A673 (cell line): ENCODE data around the gene SDS. TPM values are rescaled to one million over a fixed set of nuclear protein-coding genes. Genes with fewer than 3 reads are reported as not detected.

ENCODE experiments used
- BruUV-seq: library from RNA; stranded (reverse); fragments of 400-500 nt; replicated peaks from 2 replicates; lab custom pipeline; 2021; lab: Mats Ljungman, UMichigan
- CTCF ChIA-PET: fragments of 300-600 bp; sonication (Branson Sonifier 250); formaldehyde crosslinking; loops from one replicate; lab custom pipeline; 2022; ENCODE audit warnings: antibody characterized with exemption; lab: Charles Lee
- POLR2A ChIA-PET: fragments of 300-600 bp; sonication (Branson Sonifier 250); formaldehyde crosslinking; loops from one replicate; lab custom pipeline; 2022; ENCODE audit warnings: antibody characterized with exemption; ENCODE audit not compliant: low non-redundant PET; lab: Charles Lee
- DNase-seq: peaks from one replicate; pipeline ENCODE4 v3.0.0-alpha.2; 2015; ENCODE audit warnings: low spot score
- H3K27ac ChIP-seq: fragments of 200-600 bp; sonication (generic); 2 replicates; pipeline ENCODE4 v1.5.1; 2016; ENCODE audit warnings: mixed run types, low read depth, mild to moderate bottlenecking, mixed read lengths, antibody characterized with exemption, low read length; ENCODE audit not compliant: poor library complexity, severe bottlenecking
- H3K27me3 ChIP-seq: fragments of 200-600 bp; sonication (generic); replicated peaks from 2 replicates; pipeline ENCODE4 v1.6.1; 2017; ENCODE audit warnings: mixed run types, low read depth, mild to moderate bottlenecking, mixed read lengths, antibody characterized with exemption, low read length; ENCODE audit not compliant: insufficient read depth, poor library complexity
- H3K36me3 ChIP-seq: fragments of 200-600 bp; sonication (generic); 2 replicates; pipeline ENCODE4 v1.6.1; 2016; ENCODE audit warnings: mixed run types, mild to moderate bottlenecking, mixed read lengths, antibody characterized with exemption, low read length; ENCODE audit not compliant: insufficient read depth, poor library complexity, severe bottlenecking
- H3K4me1 ChIP-seq: fragments of 200-600 bp; sonication (generic); 2 replicates; pipeline ENCODE4 v1.6.1; 2017; ENCODE audit warnings: mixed run types, mild to moderate bottlenecking, mixed read lengths, antibody characterized with exemption, low read length; ENCODE audit not compliant: insufficient read depth, poor library complexity, severe bottlenecking
- H3K4me3 ChIP-seq: fragments of 200-600 bp; sonication (generic); 2 replicates; pipeline ENCODE4 v1.5.1; 2016; ENCODE audit warnings: low read depth, mixed run types, mild to moderate bottlenecking, mixed read lengths, low read length; ENCODE audit not compliant: poor library complexity, severe bottlenecking
- H3K9me3 ChIP-seq: fragments of 200-600 bp; sonication (generic); 2 replicates; pipeline ENCODE4 v1.6.1; 2016; ENCODE audit warnings: mixed run types, low read depth, mild to moderate bottlenecking, mixed read lengths, antibody characterized with exemption, low read length; ENCODE audit not compliant: poor library complexity, severe bottlenecking
- CTCF ChIP-seq: fragments of 300-800, 200-600 bp; sonication (generic); conservative IDR thresholded peaks from 2 replicates; pipeline ENCODE4 v1.5.1; 2017; ENCODE audit warnings: low read depth, mild to moderate bottlenecking, antibody characterized with exemption, low read length, moderate library complexity, mixed read lengths
- EZH2 ChIP-seq: fragments of 200-600 bp; sonication (generic); IDR thresholded peaks from 2 replicates; pipeline ENCODE4 v1.6.1; 2017; ENCODE audit warnings: borderline replicate concordance, low read depth, mild to moderate bottlenecking, mixed read lengths, antibody characterized with exemption, low read length; ENCODE audit not compliant: poor library complexity, severe bottlenecking
- intact Hi-C: fragments of 100-400 bp; cut with micrococcal nuclease; formaldehyde crosslinking; loops from one replicate; pipeline ENCODE4 v1.10.0; 2022; ENCODE audit not compliant: unreplicated experiment
- total RNA-seq: library from RNA; stranded (reverse); gene quantifications from 2 replicates; pipeline ENCODE4 v1.2.3, GENCODE V29; 2021

The SDS gene
- total RNA-seq, 1 experiment from 2014 or later: not detected

GRCh38 chr12:113396200-113396599 is 7.5 kb downstream of the SDS start:
- H3K27ac ChIP-seq: no peak overlapping the region
- no peaks in the 10 kb centered on the region for H3K36me3 ChIP-seq
- no TSS peak for BruUV-seq
- H3K9me3 ChIP-seq: no peaks in the 10 kb centered on the region
- no peak overlapping the region for H3K4me3 ChIP-seq
- no peaks in the 10 kb centered on the region for H3K4me1 ChIP-seq
- H3K27me3 ChIP-seq: no peaks in the 10 kb centered on the region
- CTCF ChIA-PET: no interaction called here
- TF ChIP-seq CTCF (no peak), EZH2 (no peak)
- intact Hi-C loops: no loop called here
- POLR2A ChIA-PET: no interaction called here
- peak; percentile 23 for DNase-seq

DNA sequence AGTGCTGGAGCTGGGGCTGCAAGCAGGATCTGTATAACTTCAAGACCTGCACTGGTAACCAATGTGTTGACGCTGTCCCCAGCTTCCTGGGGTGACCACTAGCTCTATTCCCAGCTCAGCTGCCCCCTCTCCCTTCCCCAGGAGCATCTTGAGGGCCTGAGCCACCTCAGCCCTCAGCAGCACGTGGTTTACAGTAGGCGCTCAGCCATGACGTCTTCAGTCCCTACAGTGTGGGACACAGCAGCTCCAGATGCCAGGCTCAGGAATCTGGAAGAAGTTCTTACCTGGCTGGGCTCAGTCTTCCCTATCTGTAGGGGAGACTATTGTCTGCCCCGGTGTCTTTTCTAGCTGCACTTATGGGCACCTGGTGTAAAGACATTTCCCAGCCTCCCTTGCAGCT is 8.6 kb downstream of the SDS start:
- Histone ChIP-seq H3K27ac (no peak overlapping the region), H3K27me3 (no peaks in the 10 kb centered on the region), H3K36me3 (no peaks in the 10 kb centered on the region), H3K4me1 (no peaks in the 10 kb centered on the region), H3K9me3 (no peaks in the 10 kb centered on the region), H3K4me3 (no peak overlapping the region)
- TF ChIP-seq EZH2 (no peak), CTCF (no peak)
- no TSS peak for BruUV-seq
- DNase-seq: no peak
- intact Hi-C loops: no loop called here
- CTCF ChIA-PET: no interaction called here
- POLR2A ChIA-PET: no interaction called here

DNA sequence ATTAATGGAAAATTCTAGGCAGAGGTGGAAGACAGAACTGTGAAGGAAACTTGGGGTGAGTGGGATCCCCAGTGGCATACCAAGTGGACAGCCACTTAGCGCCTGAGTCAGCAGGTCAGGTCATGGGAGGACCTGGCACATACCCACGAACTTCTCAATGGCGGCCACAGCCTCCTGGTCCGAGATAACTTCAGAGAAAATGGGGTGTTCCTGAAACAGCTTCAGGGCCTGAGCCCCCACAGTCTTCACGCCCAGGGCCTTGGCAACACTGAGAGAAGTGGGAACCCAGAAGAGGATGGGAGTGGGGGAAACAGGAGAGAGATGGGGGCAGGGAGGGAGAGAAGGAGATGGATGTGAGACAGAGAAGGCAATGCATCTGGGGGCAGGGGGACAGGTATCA is 9.9 kb downstream of the SDS start:
- TF ChIP-seq CTCF (no peak), EZH2 (no peak)
- intact Hi-C loops: no loop called here
- Histone ChIP-seq H3K27me3 (no peaks in the 10 kb centered on the region), H3K27ac (no peak overlapping the region), H3K36me3 (no peaks in the 10 kb centered on the region), H3K4me3 (no peak overlapping the region), H3K4me1 (no peaks in the 10 kb centered on the region), H3K9me3 (no peaks in the 10 kb centered on the region)
- no peak for DNase-seq
- CTCF ChIA-PET: interaction anchor here (0.7 kb wide), 1 partner anchor 197 kb away, joined by 4 read pairs; no protein-coding TSS in a partner anchor
- POLR2A ChIA-PET: interaction anchor here (0.7 kb wide), 1 partner anchor 331 kb away, joined by 11 read pairs; no protein-coding TSS in a partner anchor
- BruUV-seq: no TSS peak
